Myocyte (in vitro differentiated cells): ENCODE data around the gene BCL2L12. TPM values are rescaled to one million over a fixed set of nuclear protein-coding genes. Genes with fewer than 3 reads are reported as not detected.

Source experiments
- DNase-seq: peaks from one replicate; pipeline ENCODE4 v3.0.0-alpha.2; 2012; ENCODE audit warnings: low read depth
- total RNA-seq: library from RNA; depleted of rRNA; stranded (reverse); fragments of >200 nt; gene quantifications from 2 replicates; pipeline ENCODE4 v1.2.3, GENCODE V29; 2014

BCL2L12 gene
- total RNA-seq, 1 donor from 2014 or later: 11.8 TPM

- peak; percentile 15 for DNase-seq
These were observed 18.7 kb downstream of the BCL2L12 start for GRCh38 chr19:49684251-49684982.

- no peak for DNase-seq
These were observed 19.3 kb downstream of the BCL2L12 start for GRCh38 chr19:49684983-49685553.

- DNase-seq: no peak
These were observed 20.2 kb downstream of the BCL2L12 start for GRCh38 chr19:49685845-49686332.

GRCh38 chr19:49686503-49687088 lies 20.9 kb downstream of the BCL2L12 start:
- no peak for DNase-seq

- no peak for DNase-seq
These were observed 21.4 kb downstream of the BCL2L12 start for GRCh38 chr19:49687150-49687549.

GRCh38 chr19:49687566-49688316 lies 22.0 kb downstream of the BCL2L12 start:
- no peak for DNase-seq

- no peak for DNase-seq
These were observed 22.9 kb downstream of the BCL2L12 start for GRCh38 chr19:49688531-49689132.

GRCh38 chr19:49689133-49690078 lies 23.7 kb downstream of the BCL2L12 start, which contains the start of gene ADM5:
Gene ADM5 (plus strand): TSS chr19:49689594. CDS start chr19:49689838, 244 bp downstream.
- DNase-seq: no peak

- DNase-seq: no peak
These were observed 24.4 kb downstream of the BCL2L12 start for GRCh38 chr19:49690079-49690655.

GRCh38 chr19:49690656-49691242 lies 25.0 kb downstream of the BCL2L12 start, which contains the start of gene CPT1C:
Gene CPT1C (plus strand): TSS chr19:49691116. CDS start chr19:49692253, 1,137 bp downstream.
- peak; percentile 68 for DNase-seq

GRCh38 chr19:49691243-49692146 lies 25.8 kb downstream of the BCL2L12 start:
- peak; percentile 33 for DNase-seq

- DNase-seq: no peak
These were observed 26.4 kb downstream of the BCL2L12 start for GRCh38 chr19:49692147-49692506.

GRCh38 chr19:49696115-49696514 lies 30.4 kb downstream of the BCL2L12 start:
- DNase-seq: no peak

GRCh38 chr19:49696865-49697264 lies 31.1 kb downstream of the BCL2L12 start:
- DNase-seq: no peak

GRCh38 chr19:49699364-49699763 lies 33.6 kb downstream of the BCL2L12 start:
- DNase-seq: no peak

- no peak for DNase-seq
These were observed 34.8 kb downstream of the BCL2L12 start for GRCh38 chr19:49700563-49700962.

- no peak for DNase-seq
These were observed 35.6 kb downstream of the BCL2L12 start for GRCh38 chr19:49701271-49701786.
